ENCODE results near the gene RAB25. TPM values are rescaled to one million over a fixed set of nuclear protein-coding genes. Genes with fewer than 3 reads are reported as not detected.
"Not testable (repeated sequence)": the region's sequence is repeated elsewhere in the genome, so short reads cannot be mapped to it uniquely, and the experiment has no call there.

Gene RAB25
- total RNA-seq, 1 experiment from 2014 or later = not detected

DNA sequence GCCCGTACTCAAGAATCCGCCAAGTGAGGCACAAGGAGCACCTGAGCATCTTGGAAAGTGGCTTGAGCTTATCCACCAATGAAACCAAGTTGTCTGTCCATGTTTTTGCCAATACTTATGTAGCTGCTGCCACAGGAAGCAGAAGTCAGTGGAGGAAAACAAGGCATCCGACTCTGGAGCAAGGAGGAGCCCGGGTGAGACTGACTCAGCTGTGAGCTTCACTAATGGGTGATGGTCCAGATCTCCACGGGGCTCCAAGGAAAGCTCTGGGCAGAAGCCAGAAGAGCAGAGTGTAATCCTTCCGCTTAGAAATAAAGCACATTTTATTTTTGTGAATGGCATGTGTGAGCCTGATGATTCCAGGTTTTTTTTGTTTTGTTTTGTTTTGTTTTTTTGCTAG lies 27.9 kb upstream of the RAB25 start:
- no TSS peak for BruUV-seq (replicated peaks)
- no peaks in the 10 kb centered on the region for H3K9me3 ChIP-seq (ENCODE audit: control insufficient read depth, insufficient read depth, low read depth, low read length)
- no peaks in the 10 kb centered on the region for H3K4me1 ChIP-seq (ENCODE audit: control insufficient read depth, insufficient read depth, low read length)
- ATAC-seq (0 out of 2 replicates have a peak, but pooled peaks have one; percentile 23), DNase-seq (ENCODE audit: low read depth, low spot score) (no peak)
- H3K36me3 ChIP-seq (ENCODE audit: control insufficient read depth, insufficient read depth, low read length) = no peaks in the 10 kb centered on the region
- no peak overlapping the region for H3K4me3 ChIP-seq (ENCODE audit: low read depth in 2 of 2, low read length in 2 of 2)
- intact Hi-C loops (cut with micrococcal nuclease; ENCODE audit: unreplicated experiment) (no loop called here), in situ Hi-C loops (cut with HindIII; ENCODE audit: low pct_unique_long_range_greater_than_20kb, low sequenced_read_pairs) (no loop called here)
- CTCF ChIA-PET = interaction anchor here (0.7 kb wide), 1 partner anchor 95 kb away, joined by 9 read pairs; no protein-coding TSS in a partner anchor
- TF ChIP-seq POLR2AphosphoS5 (IDR thresholded peaks at IDR 0.05; ENCODE audit: low read depth, low read length) = no peak
- TF ChIP-seq SIN3A (IDR thresholded peaks at IDR 0.05; ENCODE audit: borderline replicate concordance, insufficient read depth, low read depth, low read length) = no peak
- TF ChIP-seq, protein P1, sequence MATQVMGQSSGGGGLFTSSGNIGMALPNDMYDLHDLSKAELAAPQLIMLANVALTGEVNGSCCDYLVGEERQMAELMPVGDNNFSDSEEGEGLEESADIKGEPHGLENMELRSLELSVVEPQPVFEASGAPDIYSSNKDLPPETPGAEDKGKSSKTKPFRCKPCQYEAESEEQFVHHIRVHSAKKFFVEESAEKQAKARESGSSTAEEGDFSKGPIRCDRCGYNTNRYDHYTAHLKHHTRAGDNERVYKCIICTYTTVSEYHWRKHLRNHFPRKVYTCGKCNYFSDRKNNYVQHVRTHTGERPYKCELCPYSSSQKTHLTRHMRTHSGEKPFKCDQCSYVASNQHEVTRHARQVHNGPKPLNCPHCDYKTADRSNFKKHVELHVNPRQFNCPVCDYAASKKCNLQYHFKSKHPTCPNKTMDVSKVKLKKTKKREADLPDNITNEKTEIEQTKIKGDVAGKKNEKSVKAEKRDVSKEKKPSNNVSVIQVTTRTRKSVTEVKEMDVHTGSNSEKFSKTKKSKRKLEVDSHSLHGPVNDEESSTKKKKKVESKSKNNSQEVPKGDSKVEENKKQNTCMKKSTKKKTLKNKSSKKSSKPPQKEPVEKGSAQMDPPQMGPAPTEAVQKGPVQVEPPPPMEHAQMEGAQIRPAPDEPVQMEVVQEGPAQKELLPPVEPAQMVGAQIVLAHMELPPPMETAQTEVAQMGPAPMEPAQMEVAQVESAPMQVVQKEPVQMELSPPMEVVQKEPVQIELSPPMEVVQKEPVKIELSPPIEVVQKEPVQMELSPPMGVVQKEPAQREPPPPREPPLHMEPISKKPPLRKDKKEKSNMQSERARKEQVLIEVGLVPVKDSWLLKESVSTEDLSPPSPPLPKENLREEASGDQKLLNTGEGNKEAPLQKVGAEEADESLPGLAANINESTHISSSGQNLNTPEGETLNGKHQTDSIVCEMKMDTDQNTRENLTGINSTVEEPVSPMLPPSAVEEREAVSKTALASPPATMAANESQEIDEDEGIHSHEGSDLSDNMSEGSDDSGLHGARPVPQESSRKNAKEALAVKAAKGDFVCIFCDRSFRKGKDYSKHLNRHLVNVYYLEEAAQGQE (IDR thresholded peaks at IDR 0.05; ENCODE audit: insufficient read depth in 1 of 2, low read depth in 2 of 2, low read length in 1 of 2) = no peak
- no peak for TF ChIP-seq TCF7L2 (IDR thresholded peaks at IDR 0.05; ENCODE audit: low read depth, low read length)
- TF ChIP-seq CTCF (IDR thresholded peaks at IDR 0.05) = no peak
- no peak overlapping the region for H3K27ac ChIP-seq (ENCODE audit: low read length)
- H3K27me3 ChIP-seq (ENCODE audit: control insufficient read depth, insufficient read depth, low read length) = no peaks in the 10 kb centered on the region
- POLR2A ChIA-PET = interaction anchor here (0.6 kb wide), 2 partner anchors 95 to 99 kb away, joined by 3 read pairs; partner anchors contain the start of gene KHDC4

GRCh38 chr1:156034991-156035390 lies 26.0 kb upstream of the RAB25 start:
- POLR2A ChIA-PET; H3K9me3 ChIP-seq (ENCODE audit: control insufficient read depth, insufficient read depth, low read depth, low read length); CTCF ChIA-PET; H3K36me3 ChIP-seq (ENCODE audit: control insufficient read depth, insufficient read depth, low read length); H3K4me1 ChIP-seq (ENCODE audit: control insufficient read depth, insufficient read depth, low read length); H3K27ac ChIP-seq (ENCODE audit: low read length); H3K27me3 ChIP-seq (ENCODE audit: control insufficient read depth, insufficient read depth, low read length); BruUV-seq (replicated peaks); DNase-seq (ENCODE audit: low read depth, low spot score); in situ Hi-C loops (cut with HindIII; ENCODE audit: low pct_unique_long_range_greater_than_20kb, low sequenced_read_pairs); H3K4me3 ChIP-seq (ENCODE audit: low read depth in 2 of 2, low read length in 2 of 2); intact Hi-C loops (cut with micrococcal nuclease; ENCODE audit: unreplicated experiment); ATAC-seq: not testable (repeated sequence)

DNA sequence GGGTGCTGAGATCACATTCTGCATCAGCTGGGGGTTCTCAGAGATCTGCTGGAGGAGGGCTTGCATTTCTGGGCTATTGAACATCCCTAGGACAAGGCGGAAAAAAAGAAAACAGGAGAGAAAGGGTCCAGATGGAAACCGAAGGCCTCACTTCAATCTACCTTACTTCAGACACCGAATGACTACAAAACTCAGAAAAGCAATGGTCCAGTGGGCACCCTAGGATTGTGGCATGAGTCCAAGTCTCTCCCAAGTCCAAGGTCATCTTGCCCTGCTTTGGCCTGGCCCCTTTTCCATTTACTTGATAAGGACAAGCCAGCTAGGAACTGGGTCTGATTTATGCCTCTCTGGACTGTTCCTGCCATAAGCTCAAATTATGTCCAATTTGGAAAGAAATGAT lies 18.1 kb upstream of the RAB25 start:
- POLR2A ChIA-PET = no interaction called here
- intact Hi-C loops (cut with micrococcal nuclease; ENCODE audit: unreplicated experiment) = no loop called here
- no TSS peak for BruUV-seq (replicated peaks)

More for the DNA sequence above, 18.1 kb upstream of the RAB25 start:
- TF ChIP-seq SIN3A (IDR thresholded peaks at IDR 0.05; ENCODE audit: borderline replicate concordance, insufficient read depth, low read depth, low read length) (no peak), CTCF (IDR thresholded peaks at IDR 0.05) (no peak), POLR2AphosphoS5 (IDR thresholded peaks at IDR 0.05; ENCODE audit: low read depth, low read length) (no peak), TCF7L2 (IDR thresholded peaks at IDR 0.05; ENCODE audit: low read depth, low read length) (no peak)
- TF ChIP-seq, protein P1 (IDR thresholded peaks at IDR 0.05; ENCODE audit: insufficient read depth in 1 of 2, low read depth in 2 of 2, low read length in 1 of 2) = no peak
- Histone ChIP-seq H3K27ac (ENCODE audit: low read length) (no peak overlapping the region), H3K27me3 (ENCODE audit: control insufficient read depth, insufficient read depth, low read length) (no peaks in the 10 kb centered on the region), H3K4me1 (ENCODE audit: control insufficient read depth, insufficient read depth, low read length) (peaks cover 7% of the 10 kb centered on the region), H3K9me3 (ENCODE audit: control insufficient read depth, insufficient read depth, low read depth, low read length) (no peaks in the 10 kb centered on the region), H3K4me3 (ENCODE audit: low read depth in 2 of 2, low read length in 2 of 2) (no peak overlapping the region), H3K36me3 (ENCODE audit: control insufficient read depth, insufficient read depth, low read length) (peaks cover 3% of the 10 kb centered on the region; the same call in 1 of the 2 replicates)
- in situ Hi-C loops (cut with HindIII; ENCODE audit: low pct_unique_long_range_greater_than_20kb, low sequenced_read_pairs) = no loop called here
- CTCF ChIA-PET = no interaction called here
- no peak for DNase-seq (ENCODE audit: low read depth, low spot score)
- ATAC-seq = no peak
